ENCODE data around the gene CFAP97.

CFAP97 gene

DNA sequence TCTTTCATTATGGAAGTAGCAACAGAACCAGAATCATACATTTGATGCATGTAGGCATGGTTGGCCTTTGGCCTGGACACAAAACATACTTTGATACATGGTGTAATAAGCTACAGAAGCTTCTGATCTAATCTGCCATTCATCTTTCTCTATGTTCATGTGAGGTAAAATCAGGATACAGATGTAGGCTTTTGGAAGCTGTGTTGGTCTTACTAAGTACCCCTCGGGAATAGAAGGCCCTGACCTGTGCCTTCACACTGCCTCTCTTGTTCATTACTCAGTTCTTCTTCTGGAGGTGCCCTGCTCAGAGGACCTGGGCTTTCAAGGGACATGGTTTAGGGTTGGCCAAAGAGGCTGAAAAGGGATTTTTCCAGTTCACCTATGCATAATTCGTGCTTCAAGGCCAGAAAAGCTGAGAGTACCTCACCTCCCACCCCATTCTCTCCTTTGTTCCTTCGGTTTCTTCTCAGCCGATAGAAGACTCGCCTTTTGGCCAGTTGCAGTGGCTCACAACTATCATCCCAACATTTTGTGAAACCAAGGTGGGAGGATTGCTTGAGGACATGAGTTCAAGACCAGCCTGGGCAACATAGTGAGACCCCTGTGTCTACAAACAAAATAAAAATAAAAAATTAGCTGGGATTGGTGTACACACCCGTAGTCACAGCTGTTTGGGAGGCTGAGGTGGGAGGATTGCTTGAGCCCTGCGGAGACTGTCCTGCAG, 31.5 kb upstream of the CFAP97 start:
- no peak overlapping the region for H3K27ac ChIP-seq
- no peaks in the 10 kb centered on the region for H3K27me3 ChIP-seq (ENCODE audit: insufficient read depth, low read depth)
- no peak overlapping the region for H3K9ac ChIP-seq
- H4K20me1 ChIP-seq (ENCODE audit: insufficient read depth) = peaks cover 3% of the 10 kb centered on the region; the same call in 1 of the 2 replicates
- TF ChIP-seq CTCF (conservative IDR thresholded peaks at IDR 0.05; ENCODE audit: low read depth, low read length) = no peak
- no peak overlapping the region for H3K4me3 ChIP-seq (IDR thresholded peaks at IDR 0.05; ENCODE audit: insufficient read depth, low read depth, low read length)
- no peak overlapping the region for H3K4me2 ChIP-seq
- no peaks in the 10 kb centered on the region for H3K4me1 ChIP-seq (ENCODE audit: low read depth, poor library complexity, severe bottlenecking)
- no peaks in the 10 kb centered on the region for H3K36me3 ChIP-seq (ENCODE audit: insufficient read depth)
- no peaks in the 10 kb centered on the region; the same call in 1 of the 2 replicates for H3K79me2 ChIP-seq (ENCODE audit: insufficient read depth, low read depth)
- H2AFZ ChIP-seq (ENCODE audit: low read depth) = no peak overlapping the region

DNA sequence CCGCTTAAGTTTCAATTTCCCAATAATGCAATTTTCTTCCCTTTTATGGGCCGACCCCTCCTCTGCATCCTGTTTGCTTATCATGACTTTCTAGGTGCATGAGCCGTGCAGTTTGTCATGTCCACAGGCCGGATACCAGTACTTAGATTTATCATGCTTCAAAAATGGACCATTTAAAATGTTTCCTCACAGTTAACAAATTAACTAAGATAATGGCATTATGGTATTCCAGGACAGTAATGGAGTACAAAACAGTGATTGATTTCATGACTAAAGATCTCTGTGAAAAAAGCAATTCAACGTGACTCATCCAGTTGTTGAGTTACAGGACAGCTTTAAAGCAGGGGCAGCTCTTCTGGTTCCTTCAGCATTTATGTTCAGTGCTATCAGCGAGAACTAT, 28.6 kb upstream of the CFAP97 start:
- Histone ChIP-seq H3K27me3 (ENCODE audit: insufficient read depth, low read depth) (no peaks in the 10 kb centered on the region), H3K4me3 (IDR thresholded peaks at IDR 0.05; ENCODE audit: insufficient read depth, low read depth, low read length) (no peak overlapping the region), H2AFZ (ENCODE audit: low read depth) (no peak overlapping the region), H3K4me2 (no peak overlapping the region), H3K36me3 (ENCODE audit: insufficient read depth) (no peaks in the 10 kb centered on the region), H3K79me2 (ENCODE audit: insufficient read depth, low read depth) (peaks cover 11% of the 10 kb centered on the region; the same call in 1 of the 2 replicates), H3K4me1 (ENCODE audit: low read depth, poor library complexity, severe bottlenecking) (no peaks in the 10 kb centered on the region), H3K9ac (no peak overlapping the region), H4K20me1 (ENCODE audit: insufficient read depth) (no peaks in the 10 kb centered on the region; the same call in 1 of the 2 replicates), H3K27ac (no peak overlapping the region)
- no peak for TF ChIP-seq CTCF (conservative IDR thresholded peaks at IDR 0.05; ENCODE audit: low read depth, low read length)

DNA sequence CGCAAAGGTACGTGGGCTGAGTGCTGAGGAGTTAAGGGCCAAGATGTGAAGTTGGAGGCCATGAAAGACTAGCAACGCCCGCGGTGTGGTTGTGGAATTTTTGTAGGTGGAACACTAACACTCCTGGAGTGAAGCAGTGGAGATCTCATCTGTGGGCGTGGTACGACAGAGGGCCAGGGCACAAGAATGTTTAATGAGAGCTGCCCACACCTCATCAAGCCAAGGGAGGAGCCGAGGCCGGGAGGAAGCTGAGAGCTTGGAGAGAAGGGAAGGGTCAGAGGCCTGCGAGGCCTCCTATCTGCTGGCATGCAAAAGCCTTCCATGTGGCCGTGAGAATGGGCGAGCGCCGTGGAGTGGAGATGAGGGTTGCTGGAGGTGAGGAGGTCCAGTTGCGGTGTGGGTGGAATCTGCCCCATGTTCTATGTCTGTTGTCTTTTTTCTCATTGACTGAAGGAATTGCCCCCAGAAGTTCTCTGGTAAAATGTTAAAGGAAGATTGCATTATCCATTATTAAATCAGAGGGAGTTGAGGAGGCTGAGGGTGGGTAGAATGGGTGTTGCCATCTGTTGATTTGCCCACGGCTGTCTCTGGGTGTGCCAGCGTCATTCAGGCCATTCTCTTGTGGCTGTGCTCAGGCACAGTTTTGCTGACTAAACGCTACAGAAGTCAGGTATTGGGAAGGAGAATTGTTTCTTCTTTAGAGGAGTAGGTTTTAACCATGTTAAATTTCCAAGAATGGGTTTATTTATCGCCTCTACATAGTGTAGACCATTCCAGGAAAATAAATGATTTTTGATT, 25.4 kb upstream of the CFAP97 start:
- Histone ChIP-seq H3K27me3 (ENCODE audit: insufficient read depth, low read depth) (no peaks in the 10 kb centered on the region), H2AFZ (ENCODE audit: low read depth) (no peak overlapping the region), H3K4me1 (ENCODE audit: low read depth, poor library complexity, severe bottlenecking) (no peaks in the 10 kb centered on the region), H3K4me2 (no peak overlapping the region), H3K27ac (no peak overlapping the region), H3K9ac (no peak overlapping the region), H3K79me2 (ENCODE audit: insufficient read depth, low read depth) (peaks cover 11% of the 10 kb centered on the region; the same call in 1 of the 2 replicates), H3K4me3 (IDR thresholded peaks at IDR 0.05; ENCODE audit: insufficient read depth, low read depth, low read length) (no peak overlapping the region), H4K20me1 (ENCODE audit: insufficient read depth) (no peaks in the 10 kb centered on the region; the same call in 1 of the 2 replicates), H3K36me3 (ENCODE audit: insufficient read depth) (no peaks in the 10 kb centered on the region)
- TF ChIP-seq CTCF (conservative IDR thresholded peaks at IDR 0.05; ENCODE audit: low read depth, low read length) = no peak

DNA sequence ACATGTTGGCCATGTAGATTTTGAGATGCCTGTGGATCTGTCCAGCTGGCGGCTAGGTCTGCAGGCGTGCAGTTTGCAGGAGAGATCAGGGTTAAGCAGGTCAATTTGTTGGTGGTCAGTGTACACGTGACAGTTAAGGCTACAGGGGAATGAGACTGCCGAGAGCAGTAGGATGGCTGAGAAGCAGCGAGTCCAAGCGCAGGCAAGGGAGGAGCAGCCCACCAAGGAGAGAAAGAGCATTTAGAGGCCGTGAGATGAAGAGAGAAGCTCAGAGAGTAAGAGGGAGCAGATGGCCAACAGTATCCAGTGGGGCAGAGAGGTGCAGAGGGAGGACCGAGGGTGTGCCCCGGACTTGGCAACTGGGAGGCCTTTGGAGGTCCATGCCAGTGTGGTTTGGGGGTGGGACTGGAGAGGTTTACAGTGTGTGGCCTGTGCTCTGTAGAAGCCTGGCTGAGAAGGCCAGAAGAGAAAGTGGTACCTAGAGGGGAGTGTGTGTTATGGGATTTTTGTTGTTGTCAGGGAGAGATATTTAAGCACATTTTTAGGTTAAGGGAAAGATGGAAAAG, 24.0 kb upstream of the CFAP97 start:
- no peak overlapping the region for H3K27ac ChIP-seq
- no peaks in the 10 kb centered on the region; the same call in 1 of the 2 replicates for H4K20me1 ChIP-seq (ENCODE audit: insufficient read depth)
- H3K79me2 ChIP-seq (ENCODE audit: insufficient read depth, low read depth) = peaks cover 16% of the 10 kb centered on the region; the same call in 1 of the 2 replicates

More for the DNA sequence above, 24.0 kb upstream of the CFAP97 start:
- H3K36me3 ChIP-seq (ENCODE audit: insufficient read depth) = no peaks in the 10 kb centered on the region
- H3K9ac ChIP-seq = no peak overlapping the region
- H3K4me1 ChIP-seq (ENCODE audit: low read depth, poor library complexity, severe bottlenecking) = no peaks in the 10 kb centered on the region
- H3K4me2 ChIP-seq = no peak overlapping the region
- TF ChIP-seq CTCF (conservative IDR thresholded peaks at IDR 0.05; ENCODE audit: low read depth, low read length) = no peak
- no peaks in the 10 kb centered on the region for H3K27me3 ChIP-seq (ENCODE audit: insufficient read depth, low read depth)
- no peak overlapping the region for H3K4me3 ChIP-seq (IDR thresholded peaks at IDR 0.05; ENCODE audit: insufficient read depth, low read depth, low read length)
- H2AFZ ChIP-seq (ENCODE audit: low read depth) = no peak overlapping the region

Measured in KMS-11 (cell line).